Measurements from ENCODE around the gene UBE2J2. TPM values are rescaled to one million over a fixed set of nuclear protein-coding genes. Genes with fewer than 3 reads are reported as not detected.

Gene UBE2J2
- polyA plus RNA-seq, 1 donor from 2014 or later = 79.7 TPM

DNA sequence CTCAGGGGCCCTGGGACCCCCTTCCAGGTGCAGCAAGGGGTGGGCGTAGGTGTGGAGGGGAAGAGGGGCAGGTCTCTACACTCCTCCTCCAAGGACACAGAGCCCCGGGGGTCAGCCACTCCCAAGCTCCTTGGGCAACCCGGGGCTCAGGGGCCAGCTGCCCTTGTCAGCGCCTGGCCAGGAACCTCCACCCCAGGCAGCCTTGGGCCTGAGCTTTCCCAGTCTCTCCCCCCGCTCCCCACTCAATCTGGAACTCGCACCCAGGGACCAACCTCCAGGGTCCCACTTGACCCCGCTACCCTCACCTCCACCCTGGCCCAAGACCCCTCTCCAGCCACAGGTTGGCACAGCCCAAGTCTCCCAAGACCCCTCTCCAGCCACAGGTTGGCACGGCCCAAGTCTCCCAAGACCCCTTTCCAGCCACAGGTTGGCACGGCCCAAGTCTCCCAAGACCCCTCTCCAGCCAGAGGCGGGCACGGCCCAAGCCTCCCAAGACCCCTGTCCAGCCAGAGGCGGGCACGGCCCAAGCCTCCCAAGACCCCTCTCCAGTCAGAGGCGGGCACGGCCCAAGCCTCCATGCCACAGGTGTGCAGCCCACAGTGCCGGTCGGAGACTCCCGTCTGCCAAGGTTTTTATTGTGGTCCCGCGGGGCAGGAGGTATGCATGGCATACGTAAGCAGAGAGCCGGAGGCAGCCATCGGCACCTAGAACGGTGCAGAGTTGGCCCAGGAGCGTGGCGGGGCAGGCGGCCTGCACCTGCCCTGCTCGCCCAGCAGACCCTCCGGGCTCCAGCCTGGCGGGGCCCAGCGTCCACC is 62.7 kb downstream of the UBE2J2 start:
- Histone ChIP-seq H3K27ac (ENCODE audit: low read length) (no peak overlapping the region), H3K36me3 (ENCODE audit: insufficient read depth, low read length) (no peaks in the 10 kb centered on the region), H3K79me2 (replicated peaks; ENCODE audit: insufficient read depth, low read length) (no peaks in the 10 kb centered on the region), H3K4me3 (ENCODE audit: low read length) (no peak overlapping the region), H3K9me2 (ENCODE audit: insufficient read depth, low read length) (no peaks in the 10 kb centered on the region), H2AFZ (ENCODE audit: low read depth, low read length) (no peak overlapping the region), H3K27me3 (ENCODE audit: insufficient read depth, low read depth, low read length) (peaks cover 16% of the 10 kb centered on the region), H3F3A (ENCODE audit: insufficient read depth, low read length, poor library complexity, severe bottlenecking) (no peaks in the 10 kb centered on the region), H4K20me1 (ENCODE audit: insufficient read depth) (no peaks in the 10 kb centered on the region), H3K9me3 (ENCODE audit: low read length) (no peaks in the 10 kb centered on the region), H3K9ac (ENCODE audit: low read length) (no peak overlapping the region), H3K4me2 (ENCODE audit: low read length) (no peak overlapping the region)
- TF ChIP-seq EZH2 (IDR thresholded peaks at IDR 0.05; ENCODE audit: borderline replicate concordance, insufficient read depth, low read length, poor library complexity, severe bottlenecking) (no peak), EP300 (conservative IDR thresholded peaks at IDR 0.05; ENCODE audit: poor library complexity, severe bottlenecking) (no peak), TAF1 (IDR thresholded peaks at IDR 0.05; ENCODE audit: low read depth) (no peak), SMC3 (conservative IDR thresholded peaks at IDR 0.05; ENCODE audit: poor library complexity) (no peak), POLR2AphosphoS5 (IDR thresholded peaks at IDR 0.05) (no peak), MXI1 (conservative IDR thresholded peaks at IDR 0.05; ENCODE audit: poor library complexity, severe bottlenecking) (no peak), RAD21 (conservative IDR thresholded peaks at IDR 0.05) (no peak)
- TF ChIP-seq, protein P1, sequence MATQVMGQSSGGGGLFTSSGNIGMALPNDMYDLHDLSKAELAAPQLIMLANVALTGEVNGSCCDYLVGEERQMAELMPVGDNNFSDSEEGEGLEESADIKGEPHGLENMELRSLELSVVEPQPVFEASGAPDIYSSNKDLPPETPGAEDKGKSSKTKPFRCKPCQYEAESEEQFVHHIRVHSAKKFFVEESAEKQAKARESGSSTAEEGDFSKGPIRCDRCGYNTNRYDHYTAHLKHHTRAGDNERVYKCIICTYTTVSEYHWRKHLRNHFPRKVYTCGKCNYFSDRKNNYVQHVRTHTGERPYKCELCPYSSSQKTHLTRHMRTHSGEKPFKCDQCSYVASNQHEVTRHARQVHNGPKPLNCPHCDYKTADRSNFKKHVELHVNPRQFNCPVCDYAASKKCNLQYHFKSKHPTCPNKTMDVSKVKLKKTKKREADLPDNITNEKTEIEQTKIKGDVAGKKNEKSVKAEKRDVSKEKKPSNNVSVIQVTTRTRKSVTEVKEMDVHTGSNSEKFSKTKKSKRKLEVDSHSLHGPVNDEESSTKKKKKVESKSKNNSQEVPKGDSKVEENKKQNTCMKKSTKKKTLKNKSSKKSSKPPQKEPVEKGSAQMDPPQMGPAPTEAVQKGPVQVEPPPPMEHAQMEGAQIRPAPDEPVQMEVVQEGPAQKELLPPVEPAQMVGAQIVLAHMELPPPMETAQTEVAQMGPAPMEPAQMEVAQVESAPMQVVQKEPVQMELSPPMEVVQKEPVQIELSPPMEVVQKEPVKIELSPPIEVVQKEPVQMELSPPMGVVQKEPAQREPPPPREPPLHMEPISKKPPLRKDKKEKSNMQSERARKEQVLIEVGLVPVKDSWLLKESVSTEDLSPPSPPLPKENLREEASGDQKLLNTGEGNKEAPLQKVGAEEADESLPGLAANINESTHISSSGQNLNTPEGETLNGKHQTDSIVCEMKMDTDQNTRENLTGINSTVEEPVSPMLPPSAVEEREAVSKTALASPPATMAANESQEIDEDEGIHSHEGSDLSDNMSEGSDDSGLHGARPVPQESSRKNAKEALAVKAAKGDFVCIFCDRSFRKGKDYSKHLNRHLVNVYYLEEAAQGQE (IDR thresholded peaks at IDR 0.05; ENCODE audit: borderline replicate concordance) = no peak
- TF ChIP-seq, protein P2, sequence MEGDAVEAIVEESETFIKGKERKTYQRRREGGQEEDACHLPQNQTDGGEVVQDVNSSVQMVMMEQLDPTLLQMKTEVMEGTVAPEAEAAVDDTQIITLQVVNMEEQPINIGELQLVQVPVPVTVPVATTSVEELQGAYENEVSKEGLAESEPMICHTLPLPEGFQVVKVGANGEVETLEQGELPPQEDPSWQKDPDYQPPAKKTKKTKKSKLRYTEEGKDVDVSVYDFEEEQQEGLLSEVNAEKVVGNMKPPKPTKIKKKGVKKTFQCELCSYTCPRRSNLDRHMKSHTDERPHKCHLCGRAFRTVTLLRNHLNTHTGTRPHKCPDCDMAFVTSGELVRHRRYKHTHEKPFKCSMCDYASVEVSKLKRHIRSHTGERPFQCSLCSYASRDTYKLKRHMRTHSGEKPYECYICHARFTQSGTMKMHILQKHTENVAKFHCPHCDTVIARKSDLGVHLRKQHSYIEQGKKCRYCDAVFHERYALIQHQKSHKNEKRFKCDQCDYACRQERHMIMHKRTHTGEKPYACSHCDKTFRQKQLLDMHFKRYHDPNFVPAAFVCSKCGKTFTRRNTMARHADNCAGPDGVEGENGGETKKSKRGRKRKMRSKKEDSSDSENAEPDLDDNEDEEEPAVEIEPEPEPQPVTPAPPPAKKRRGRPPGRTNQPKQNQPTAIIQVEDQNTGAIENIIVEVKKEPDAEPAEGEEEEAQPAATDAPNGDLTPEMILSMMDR (IDR thresholded peaks at IDR 0.05; ENCODE audit: poor library complexity, severe bottlenecking) = no peak

DNA sequence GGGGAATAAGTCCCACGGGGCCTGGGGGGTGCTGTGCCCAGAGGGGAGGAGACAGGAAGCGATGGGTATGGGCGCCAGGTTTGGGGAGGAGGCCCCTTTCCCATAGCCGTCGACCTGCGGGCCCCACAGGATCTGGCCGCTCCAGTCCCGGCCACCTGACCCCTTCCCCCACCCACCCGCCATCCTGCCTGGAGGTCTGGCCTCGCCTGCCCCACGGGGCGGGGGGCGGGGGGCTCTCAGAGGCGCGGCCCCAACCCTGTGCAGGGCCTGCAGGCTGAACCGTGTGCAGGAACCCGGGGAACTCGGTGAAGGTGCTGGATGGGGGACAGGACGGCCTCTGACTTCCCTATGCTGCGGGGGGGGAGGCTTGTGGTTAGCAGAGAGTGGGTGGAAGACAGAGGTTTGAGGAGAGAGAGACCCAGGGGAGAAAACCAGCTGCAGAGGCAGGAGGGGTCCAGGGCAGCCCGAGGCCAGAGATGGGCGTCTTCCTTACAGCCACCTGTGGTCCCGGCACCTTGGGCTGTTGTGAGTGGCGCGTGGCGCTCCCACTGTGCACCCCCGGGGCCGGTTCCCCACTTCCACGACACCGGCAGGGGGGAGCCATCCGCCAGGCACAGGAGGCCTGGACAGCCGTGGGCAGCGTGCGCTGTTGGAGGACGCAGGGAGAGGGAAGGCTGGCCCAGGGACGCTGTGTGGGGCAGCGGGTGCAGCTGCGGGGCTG is 64.8 kb downstream of the UBE2J2 start:
- Histone ChIP-seq H3K4me2 (ENCODE audit: low read length) (no peak overlapping the region), H3K36me3 (ENCODE audit: insufficient read depth, low read length) (no peaks in the 10 kb centered on the region), H3K4me3 (ENCODE audit: low read length) (no peak overlapping the region), H3K9me2 (ENCODE audit: insufficient read depth, low read length) (no peaks in the 10 kb centered on the region), H3K27me3 (ENCODE audit: insufficient read depth, low read depth, low read length) (peaks cover 23% of the 10 kb centered on the region), H3K27ac (ENCODE audit: low read length) (no peak overlapping the region), H4K20me1 (ENCODE audit: insufficient read depth) (no peaks in the 10 kb centered on the region), H3K9me3 (ENCODE audit: low read length) (no peaks in the 10 kb centered on the region), H2AFZ (ENCODE audit: low read depth, low read length) (no peak overlapping the region), H3F3A (ENCODE audit: insufficient read depth, low read length, poor library complexity, severe bottlenecking) (no peaks in the 10 kb centered on the region), H3K9ac (ENCODE audit: low read length) (no peak overlapping the region), H3K79me2 (replicated peaks; ENCODE audit: insufficient read depth, low read length) (no peaks in the 10 kb centered on the region)
- TF ChIP-seq TAF1 (IDR thresholded peaks at IDR 0.05; ENCODE audit: low read depth) = no peak
- TF ChIP-seq, protein P2 (IDR thresholded peaks at IDR 0.05; ENCODE audit: poor library complexity, severe bottlenecking) = no peak
- TF ChIP-seq POLR2AphosphoS5 (IDR thresholded peaks at IDR 0.05) = no peak
- TF ChIP-seq EP300 (conservative IDR thresholded peaks at IDR 0.05; ENCODE audit: poor library complexity, severe bottlenecking) = no peak
- TF ChIP-seq RAD21 (conservative IDR thresholded peaks at IDR 0.05) = no peak
- no peak for TF ChIP-seq EZH2 (IDR thresholded peaks at IDR 0.05; ENCODE audit: borderline replicate concordance, insufficient read depth, low read length, poor library complexity, severe bottlenecking)
- TF ChIP-seq MXI1 (conservative IDR thresholded peaks at IDR 0.05; ENCODE audit: poor library complexity, severe bottlenecking) = no peak
- TF ChIP-seq, protein P1 (IDR thresholded peaks at IDR 0.05; ENCODE audit: borderline replicate concordance) = no peak
- TF ChIP-seq SMC3 (conservative IDR thresholded peaks at IDR 0.05; ENCODE audit: poor library complexity) = no peak

All from neural cell (in vitro differentiated cells).